GM13976 (cell line): ENCODE data around the gene PLA2G2E.

Experiments
- DNase-seq: peaks from one replicate; pipeline ENCODE4 v3.0.0; 2012; ENCODE audit warnings: low spot score
- CTCF ChIP-seq: IDR thresholded peaks from 2 replicates; pipeline ENCODE4 v1.5.1; 2012; ENCODE audit warnings: borderline replicate concordance, mild to moderate bottlenecking; ENCODE audit not compliant: insufficient read depth; ENCODE audit errors: extremely low read depth, missing control alignments, control extremely low read depth
- in situ Hi-C: fragments of 300-500 bp; cut with MboI; formaldehyde crosslinking; loops from one replicate; pipeline ENCODE4 v1.12.0; 2022; ENCODE audit warnings: low sequenced_read_pairs, mixed read lengths, inconsistent platforms; ENCODE audit not compliant: unreplicated experiment

PLA2G2E gene

DNA sequence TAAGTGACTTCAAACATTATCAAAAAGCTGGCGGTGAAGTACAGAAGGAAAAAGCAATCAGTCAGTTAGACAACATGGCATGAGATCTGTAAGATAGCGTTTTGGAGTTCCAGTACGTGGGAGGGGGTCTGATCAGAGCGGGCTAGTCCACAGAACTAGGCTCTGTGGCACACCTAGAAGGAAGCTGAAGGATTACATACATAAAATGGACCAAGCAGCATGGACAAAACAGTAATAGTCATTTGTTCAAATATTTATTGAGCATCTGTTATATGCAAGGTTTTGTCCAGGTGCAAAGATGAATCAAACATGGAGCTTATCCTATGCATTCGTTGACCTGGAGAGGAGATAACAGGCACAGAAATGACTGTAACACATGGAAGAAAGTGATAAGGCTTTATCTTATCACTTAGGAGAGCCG is 22.9 kb upstream of the PLA2G2E start:
- in situ Hi-C loops: no loop called here
- DNase-seq: no peak
- TF ChIP-seq CTCF: no peak

- no peak for TF ChIP-seq CTCF
- no peak for DNase-seq
- in situ Hi-C loops: no loop called here
Measured at GRCh38 chr1:19945914-19946313, 22.5 kb upstream of the PLA2G2E start.

DNA sequence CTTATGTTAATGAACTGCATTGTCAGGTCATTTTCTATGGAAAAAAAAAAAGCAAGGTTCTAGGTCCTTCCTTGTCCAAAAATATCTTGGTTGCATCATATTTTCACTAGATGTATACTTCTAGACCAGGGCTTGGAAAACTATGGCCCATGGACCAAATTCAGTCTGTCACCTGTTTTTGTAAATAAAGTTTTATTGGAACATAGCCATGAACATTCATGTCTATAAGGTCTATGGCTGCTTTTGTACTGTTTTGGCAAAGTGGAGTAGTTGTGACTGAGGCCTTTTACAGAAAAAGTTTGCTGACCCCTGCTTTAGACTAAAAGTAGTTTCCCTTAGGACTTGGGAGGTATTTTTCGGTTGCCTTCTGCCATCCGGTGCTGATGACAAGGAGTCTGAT is 19.2 kb upstream of the PLA2G2E start:
- in situ Hi-C loops: no loop called here
- TF ChIP-seq CTCF: no peak
- DNase-seq: no peak

GRCh38 chr1:19942088-19942487 is 18.7 kb upstream of the PLA2G2E start:
- no peak for DNase-seq
- in situ Hi-C loops: no loop called here
- no peak for TF ChIP-seq CTCF

- DNase-seq: no peak
- in situ Hi-C loops: no loop called here
- TF ChIP-seq CTCF: no peak
Measured at GRCh38 chr1:19941206-19941568, 17.8 kb upstream of the PLA2G2E start.

DNA sequence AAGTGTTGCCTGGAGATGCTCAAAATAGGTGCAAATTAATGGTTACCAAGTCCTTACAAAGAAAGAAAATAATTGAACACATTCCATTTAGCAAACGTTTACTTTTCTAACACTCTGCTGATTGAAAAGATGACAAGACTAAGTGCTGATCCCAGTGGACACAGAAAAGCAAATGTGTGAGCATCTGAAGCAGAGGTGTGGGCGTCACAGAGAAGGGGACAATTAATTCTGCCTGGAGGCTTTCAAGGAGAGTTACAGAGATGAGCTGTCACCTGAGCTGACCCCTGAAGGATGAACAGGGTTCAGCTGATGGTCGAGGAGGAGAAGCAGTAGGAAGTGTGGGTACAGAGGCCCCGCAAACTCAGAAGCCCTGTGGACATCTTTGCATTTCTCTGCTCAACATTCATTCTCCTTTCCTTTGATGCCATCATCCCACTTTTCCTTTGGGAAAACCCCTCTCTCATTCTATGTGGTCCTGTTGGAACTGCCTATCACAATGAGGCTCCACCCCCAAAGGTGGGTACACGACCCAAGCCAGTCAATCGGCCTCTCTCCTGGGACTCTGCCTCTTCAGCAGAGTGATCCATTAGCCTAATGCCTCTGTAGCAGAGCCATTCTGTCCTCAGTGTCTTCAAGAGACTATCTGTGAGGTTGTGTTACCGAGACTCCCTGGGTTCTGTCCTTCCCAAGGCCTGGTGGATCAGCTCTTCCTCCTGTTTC is 17.2 kb upstream of the PLA2G2E start:
- in situ Hi-C loops: no loop called here
- no peak for DNase-seq
- no peak for TF ChIP-seq CTCF
